ENCODE measurements around the gene GLP1R. TPM values are rescaled to one million over a fixed set of nuclear protein-coding genes. Genes with fewer than 3 reads are reported as not detected.

GLP1R gene
- polyA plus RNA-seq, 4 donors: 0.62 to 0.92 (median 0.64) TPM

DNA sequence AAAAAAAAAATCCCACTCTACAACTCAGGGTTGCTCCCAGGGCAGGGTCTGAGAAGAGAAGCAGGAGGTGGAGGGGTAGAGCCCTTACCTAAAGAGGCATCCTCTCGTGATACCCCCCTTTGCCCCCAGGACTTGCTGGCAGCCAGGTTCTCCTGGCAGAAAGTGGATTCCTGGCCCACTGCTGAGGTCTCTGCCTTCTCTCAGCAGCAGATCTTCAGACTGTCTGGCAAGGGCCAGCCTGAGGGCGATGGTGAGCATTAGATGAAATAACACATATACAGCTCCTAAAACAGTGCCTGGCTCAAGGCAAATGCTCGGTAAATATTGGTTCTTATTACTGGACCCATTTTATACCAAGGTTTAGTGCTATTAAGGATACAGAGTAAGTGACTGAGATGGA, 4.8 kb upstream of the GLP1R start:
- no peak for DNase-seq (ENCODE audit: low read depth in 4 of 4, low spot score in 3 of 4)

DNA sequence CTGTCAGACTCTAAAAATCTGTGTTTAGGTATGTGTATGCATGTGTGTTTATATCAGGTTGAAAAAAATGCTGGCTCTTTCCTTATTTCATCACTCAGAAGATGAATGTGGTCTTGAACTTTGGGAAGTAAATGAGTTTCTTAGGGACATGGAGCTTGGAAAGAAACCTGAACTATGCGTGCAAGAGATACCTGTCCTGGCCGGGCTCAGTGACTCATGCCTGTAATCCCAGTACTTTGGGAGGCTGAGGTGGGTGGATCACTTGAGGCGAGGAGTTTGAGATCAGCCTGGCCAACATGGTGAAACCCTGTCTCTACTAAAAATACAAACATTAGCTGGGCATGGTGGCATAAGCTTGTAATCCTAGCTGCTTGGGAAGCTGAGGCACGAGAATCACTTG, 4.4 kb upstream of the GLP1R start:
- DNase-seq (ENCODE audit: low read depth in 4 of 4, low spot score in 3 of 4): no peak

DNA sequence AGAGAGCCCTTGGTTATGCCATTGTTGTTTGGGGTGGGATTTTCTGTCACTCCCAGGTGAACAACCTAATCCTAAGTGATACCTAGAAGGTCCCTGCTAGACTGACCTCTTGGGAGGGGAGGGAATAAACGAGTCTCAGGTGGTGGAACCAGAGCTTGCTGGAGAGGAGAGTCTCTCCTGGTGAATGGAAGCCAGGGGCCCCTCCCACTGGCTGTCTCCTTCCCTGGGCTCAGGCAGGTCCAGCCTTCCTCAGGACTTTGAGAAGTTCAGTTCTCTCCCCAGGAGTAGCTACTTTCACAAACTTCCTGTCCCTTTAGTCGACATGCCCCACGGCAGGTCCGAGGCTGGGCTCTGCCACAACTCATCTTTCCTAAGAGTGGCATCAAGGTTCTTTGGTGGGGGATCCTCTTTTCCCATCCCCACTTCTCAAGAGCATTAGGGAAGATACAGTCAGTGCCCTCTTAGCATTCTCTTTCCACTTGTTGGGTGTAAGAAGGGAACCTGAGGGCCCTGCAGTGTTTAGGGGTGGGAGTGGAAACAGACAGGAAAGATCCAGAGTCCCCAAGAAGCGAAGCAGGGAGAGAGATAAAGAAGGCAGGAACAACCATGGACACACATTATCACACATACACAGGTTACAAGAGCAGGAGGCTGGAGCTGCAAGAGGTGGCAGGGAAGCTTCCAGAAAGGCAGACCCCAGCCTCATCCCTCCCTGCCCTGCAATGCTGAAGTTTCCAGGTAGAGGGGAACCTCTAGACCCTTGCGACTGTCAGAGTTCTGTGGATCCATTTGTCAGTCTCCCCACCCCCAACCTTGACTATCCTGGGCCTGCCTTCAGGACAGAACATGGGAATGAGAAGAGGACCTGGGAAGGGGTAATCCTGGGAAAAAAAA, 900 bp upstream of the GLP1R start:
- no peak for DNase-seq (ENCODE audit: low read depth in 4 of 4, low spot score in 3 of 4)

DNA sequence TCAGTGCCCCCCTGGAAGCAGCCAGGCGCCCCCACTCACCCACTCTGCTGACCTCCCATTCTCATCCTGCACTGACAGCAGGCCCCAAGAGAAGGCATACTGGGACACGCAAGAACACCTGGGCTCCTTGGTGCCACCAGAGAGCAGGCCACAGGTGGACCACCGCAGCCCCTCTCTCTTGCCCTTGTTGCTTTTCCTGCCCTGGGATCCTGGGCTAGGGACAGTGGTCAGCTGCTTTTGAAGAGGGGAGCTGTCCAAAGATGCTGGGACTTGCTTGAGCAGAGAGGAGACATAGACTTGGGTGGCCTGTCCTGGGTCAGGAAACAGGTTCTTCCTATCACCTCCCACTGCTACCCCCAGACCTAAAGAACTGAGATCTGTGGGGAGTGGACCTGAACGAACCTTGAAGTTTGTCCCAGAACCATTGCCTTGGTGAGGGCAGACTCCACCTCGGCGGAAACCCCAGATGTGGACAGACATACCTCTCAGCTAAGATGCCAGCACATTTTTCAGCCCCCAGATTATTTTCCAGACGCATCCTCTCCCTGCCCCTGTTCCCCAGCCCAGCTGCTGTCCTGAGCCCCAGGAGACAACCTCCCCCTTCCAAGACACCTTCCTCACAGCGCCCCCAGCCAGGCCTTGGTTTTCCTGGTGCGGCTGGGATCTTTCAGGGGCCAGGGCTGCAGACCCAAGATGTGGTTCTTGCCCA, 1.1 kb downstream of the GLP1R start:
- DNase-seq (ENCODE audit: low read depth in 4 of 4, low spot score in 3 of 4): no peak

DNA sequence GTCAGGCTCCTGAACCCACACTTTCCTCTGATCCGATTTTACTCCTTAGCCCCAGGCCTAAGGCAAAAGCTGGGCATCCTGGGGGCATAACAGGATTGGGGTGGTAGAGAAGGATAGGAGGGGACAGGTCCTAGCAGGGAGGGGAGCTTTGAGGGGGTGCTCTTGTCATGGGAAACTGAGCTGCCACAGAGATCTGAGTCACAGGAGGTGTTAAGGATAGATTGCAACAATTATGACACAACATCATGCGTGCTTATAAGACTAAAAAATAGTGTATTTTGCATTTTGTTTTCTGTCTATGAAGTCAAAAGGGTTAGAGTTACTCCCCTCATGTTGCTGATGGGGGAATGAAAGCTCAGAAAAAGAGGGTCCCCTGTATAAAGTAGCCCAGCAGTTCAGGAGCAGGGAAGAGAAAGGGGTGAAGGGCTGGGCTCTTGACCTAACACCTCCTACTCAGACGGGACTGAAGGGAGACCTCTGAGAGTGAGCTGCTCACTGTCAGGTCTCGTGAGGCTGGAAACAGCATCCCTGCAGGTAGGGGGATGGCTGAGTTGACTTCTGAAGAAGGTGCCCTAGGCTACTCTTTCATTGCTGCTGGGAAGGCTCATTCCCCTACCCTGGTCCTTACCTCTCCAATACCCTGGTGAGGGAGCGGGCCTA, 2.0 kb downstream of the GLP1R start:
- no peak for DNase-seq (ENCODE audit: low read depth in 4 of 4, low spot score in 3 of 4)

DNA sequence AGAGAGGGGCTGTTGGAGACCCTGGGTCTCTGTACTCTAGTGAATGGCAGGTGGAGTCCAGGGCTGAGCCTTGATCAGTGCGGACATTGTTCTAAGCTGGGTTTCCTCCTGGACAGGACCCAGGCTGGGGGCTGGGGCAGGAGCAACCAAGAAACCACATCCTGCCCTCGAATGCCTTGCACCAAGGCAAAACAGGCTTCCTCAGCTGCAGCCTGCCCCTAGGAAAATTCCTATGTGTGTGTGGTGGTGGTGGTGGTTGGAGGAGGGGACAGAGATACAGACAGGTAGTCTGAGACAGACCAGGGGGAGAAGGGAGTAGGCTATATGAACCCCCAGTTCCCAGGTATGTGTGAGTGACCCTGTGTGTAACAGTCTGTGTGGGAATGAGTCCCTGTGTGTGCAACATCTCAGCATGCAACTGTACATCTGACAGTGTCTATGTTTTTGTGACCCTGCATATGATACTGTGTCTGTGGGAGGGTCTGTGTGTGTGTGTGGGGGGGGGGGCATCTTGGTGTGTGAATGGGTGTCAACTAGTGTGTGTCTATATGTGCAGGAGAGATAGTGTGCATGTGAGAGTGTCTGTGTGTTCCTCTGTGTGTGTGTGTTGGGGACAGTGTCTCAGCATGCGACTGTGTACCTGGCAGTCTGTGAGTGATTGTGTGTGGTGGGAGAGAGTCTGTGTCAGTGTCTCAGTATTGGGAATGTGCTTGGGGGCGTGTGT, 3.0 kb downstream of the GLP1R start:
- no peak for DNase-seq (ENCODE audit: low read depth in 4 of 4, low spot score in 3 of 4)

DNA sequence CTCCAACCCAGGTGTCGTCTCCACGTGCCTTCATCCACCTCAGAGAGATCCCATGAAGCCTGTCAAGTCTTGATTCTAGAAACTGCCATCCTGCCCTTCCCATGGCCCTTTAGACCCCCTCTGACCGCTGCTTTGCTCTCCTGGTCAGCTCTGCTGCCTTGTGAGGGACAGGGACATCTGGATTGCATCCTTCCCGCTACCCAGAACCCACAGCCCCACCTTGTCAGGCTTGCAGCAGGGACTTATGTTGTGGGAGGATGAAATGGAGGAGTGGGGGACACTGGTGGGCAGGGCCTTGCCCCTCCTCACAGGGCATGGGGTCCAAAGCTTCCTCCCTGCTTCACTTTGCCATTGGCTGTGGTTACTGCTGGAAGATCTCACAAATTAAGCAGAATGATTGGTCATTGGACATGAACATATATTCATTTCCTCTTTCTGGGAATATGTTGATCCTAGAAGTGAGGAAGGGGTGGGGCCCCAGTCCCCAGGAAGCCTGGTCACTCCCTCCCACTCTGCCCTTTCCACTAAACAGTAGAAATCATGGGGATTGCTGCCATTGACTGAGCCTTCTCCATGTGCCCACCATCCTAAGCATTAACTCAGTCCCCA, 4.5 kb downstream of the GLP1R start:
- DNase-seq (ENCODE audit: low read depth in 4 of 4, low spot score in 3 of 4): no peak

DNA sequence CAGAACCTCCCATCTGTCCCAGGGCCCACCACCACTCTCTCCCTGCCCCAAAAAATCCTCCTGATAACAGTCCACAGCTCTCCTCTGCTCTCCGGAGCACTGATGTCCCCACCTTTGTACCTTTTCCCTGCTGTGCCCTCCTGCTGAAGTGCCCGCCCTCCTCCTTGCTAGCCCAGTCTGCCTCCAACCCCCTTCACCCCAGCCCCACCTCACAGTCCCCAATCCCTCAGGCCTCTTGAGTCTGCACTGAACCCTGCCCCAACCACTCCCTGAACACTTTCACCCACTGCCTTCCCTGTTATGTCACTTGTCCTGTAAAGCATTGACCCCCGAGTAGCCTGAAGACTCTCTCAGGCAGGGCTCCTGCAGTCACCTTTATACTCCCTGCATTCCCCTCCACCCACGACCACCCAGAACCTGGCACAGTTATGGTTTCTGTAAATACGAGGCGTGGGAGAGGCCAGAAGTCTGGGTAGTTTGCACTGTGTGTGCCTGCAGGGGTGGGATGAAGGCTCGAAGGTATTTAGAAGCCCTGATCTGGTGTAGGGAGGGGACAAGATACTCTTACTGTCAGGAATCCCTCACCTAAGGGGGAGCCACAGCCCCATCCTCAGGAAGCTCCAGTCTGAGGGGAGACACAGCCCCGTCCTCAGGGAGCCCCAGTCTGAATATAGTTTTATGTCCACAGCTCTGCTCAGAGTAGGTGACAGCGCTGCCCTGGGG, 5.4 kb downstream of the GLP1R start:
- DNase-seq (ENCODE audit: low read depth in 4 of 4, low spot score in 3 of 4): no peak

DNA sequence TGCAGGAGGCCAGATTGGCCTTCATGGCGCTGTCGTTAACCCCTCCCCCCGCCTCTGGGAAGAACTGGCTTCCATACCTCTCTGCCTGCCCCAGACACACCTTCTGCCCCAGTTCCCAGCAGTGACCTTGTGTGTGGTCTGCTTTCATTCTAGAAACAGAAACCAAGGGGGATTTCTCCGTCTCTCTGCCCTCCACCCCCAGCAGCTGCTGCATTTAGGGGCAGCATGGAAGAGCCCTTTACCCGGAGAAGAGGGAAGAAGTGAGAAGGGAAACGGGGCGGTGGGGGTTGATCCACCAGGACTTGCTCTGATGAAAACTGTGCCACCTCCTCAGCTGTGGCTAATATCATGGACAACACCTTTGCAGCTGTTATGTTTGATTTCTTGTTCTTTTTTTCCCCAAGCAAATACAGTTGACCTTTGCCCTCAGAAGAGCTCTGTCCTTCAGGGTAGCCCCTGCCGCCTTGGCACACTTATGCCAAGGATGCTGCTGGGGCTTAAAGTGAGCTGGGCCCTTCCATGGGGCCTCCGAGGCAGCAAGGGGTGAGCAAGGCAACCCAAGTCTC, 6.1 kb downstream of the GLP1R start:
- no peak for DNase-seq (ENCODE audit: low read depth in 4 of 4, low spot score in 3 of 4)

DNA sequence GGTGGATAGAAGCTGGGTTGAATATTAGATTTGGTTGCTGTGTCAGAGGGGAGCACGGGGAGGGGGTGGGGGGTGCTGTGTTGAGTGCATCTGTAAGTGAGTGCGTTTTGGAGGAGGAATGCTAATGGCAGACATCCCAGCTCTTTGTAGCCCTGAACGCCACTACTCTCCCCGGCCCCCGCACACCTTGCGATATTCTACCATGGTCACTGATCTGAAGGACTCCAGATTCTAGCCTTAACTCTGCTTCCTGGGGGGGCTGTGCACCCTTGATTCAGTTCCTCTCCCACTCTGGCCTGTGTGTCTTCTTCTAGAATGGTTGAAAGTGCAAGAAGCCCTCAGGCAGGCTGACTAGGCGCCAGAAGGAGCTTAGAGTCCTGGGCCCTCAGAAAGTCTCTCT, 7.1 kb downstream of the GLP1R start:
- DNase-seq (ENCODE audit: low read depth in 4 of 4, low spot score in 3 of 4): no peak

DNA sequence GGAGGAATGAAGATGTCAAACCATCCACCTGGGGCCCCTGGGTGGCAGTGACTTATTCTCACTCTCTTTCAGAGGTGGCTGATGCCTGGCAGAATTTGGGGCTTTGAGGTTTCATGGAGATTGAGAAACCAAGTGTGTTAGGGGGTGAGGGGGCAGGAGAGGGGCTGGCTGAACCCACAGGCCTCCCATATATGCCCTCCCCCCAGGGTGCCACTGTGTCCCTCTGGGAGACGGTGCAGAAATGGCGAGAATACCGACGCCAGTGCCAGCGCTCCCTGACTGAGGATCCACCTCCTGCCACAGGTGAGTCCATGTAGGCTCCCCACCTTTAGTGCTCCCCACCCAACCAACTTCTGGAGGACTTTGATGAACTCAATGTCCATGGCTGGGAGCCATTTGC, 7.6 kb downstream of the GLP1R start:
- DNase-seq (ENCODE audit: low read depth in 4 of 4, low spot score in 3 of 4): no peak

DNA sequence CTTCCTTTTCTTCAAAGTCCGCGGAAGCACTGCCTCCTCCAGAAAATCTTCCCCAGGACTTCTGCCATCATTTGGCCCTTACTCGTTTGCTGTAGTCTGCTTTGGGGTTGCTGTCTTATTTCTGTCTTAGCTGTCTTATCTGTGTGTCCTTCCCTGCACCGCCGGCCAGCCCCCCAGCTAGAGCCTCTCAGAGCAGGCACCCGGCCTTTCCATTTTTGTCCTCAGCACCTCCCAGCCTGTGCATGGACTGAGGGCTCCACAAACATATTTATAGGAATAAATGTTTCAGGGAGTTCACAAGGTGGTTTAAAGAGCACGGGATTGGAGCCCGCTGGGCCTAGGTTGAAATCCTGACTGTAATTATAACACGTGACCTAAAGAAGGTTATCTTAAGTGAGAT, 8.1 kb downstream of the GLP1R start:
- no peak for DNase-seq (ENCODE audit: low read depth in 4 of 4, low spot score in 3 of 4)

DNA sequence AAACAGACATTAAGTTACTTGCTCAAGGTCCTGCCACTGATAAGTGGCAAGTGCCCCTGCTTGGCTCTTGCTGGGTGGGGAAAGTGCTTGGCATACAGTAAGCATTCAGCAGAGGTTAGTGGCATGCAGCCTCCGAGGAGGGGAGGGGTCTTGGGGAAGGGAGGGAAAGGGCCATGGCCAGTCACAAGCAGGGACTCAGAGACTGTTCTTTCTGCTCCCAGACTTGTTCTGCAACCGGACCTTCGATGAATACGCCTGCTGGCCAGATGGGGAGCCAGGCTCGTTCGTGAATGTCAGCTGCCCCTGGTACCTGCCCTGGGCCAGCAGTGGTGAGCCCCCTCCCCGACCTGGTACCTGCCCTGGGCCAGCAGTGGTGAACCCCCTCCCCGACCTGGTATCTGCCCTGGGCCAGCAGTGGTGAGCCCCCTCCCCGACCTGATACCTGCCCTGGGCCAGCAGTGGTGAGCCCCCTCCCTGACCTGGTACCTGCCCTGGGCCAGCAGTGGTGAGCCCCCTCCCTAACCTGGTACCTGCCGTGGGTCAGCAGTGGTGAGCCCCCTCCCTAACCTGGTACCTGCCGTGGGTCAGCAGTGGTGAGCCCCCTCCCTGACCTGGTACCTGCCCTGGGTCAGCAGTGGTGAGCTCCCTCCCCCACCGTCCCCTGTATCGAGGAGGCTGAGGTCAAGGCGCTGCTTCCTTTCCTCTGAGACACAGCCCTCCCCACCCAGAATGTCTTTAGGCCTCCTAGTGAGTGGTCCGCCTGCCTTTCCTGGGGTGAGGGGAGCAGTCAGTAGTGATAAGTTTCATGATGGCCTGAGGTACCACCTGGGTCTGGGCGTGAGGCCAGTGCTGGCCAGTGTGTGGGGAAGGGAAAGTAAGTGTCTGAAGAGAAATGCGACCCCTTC, 8.9 kb downstream of the GLP1R start:
- no peak for DNase-seq (ENCODE audit: low read depth in 4 of 4, low spot score in 3 of 4)

DNA sequence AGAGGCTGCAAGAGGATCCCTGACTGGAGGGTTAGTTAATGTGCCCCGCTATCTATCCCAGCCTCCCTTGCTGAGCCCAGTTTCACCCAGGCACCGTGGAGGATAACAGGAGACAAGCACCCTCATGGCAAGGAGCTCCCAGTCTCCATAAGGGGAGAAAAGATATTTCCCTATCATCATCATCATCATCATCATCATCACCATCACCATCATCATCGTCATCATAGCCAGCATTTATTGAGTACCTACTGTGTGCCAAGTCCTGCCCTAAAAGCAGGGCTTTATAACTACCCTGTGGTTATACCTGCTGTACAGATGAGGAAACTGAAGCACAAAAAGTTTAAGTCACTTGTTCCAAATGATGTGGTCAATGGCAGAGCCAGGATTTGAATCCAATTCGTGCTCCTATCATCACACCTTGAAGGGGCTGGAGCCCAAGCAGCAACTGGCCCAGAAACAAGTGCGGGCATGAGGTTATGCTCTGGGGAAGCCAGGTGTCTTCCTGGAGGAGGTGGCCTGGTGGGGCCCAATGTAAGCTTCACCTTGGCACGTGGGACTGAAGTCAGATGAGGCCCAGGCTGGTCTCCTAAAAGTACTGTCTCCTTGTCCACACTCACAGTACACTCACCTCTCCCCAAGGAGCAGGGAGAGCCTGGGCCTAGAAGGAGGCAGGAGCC, 10.0 kb downstream of the GLP1R start:
- no peak for DNase-seq (ENCODE audit: low read depth in 4 of 4, low spot score in 3 of 4)

DNA sequence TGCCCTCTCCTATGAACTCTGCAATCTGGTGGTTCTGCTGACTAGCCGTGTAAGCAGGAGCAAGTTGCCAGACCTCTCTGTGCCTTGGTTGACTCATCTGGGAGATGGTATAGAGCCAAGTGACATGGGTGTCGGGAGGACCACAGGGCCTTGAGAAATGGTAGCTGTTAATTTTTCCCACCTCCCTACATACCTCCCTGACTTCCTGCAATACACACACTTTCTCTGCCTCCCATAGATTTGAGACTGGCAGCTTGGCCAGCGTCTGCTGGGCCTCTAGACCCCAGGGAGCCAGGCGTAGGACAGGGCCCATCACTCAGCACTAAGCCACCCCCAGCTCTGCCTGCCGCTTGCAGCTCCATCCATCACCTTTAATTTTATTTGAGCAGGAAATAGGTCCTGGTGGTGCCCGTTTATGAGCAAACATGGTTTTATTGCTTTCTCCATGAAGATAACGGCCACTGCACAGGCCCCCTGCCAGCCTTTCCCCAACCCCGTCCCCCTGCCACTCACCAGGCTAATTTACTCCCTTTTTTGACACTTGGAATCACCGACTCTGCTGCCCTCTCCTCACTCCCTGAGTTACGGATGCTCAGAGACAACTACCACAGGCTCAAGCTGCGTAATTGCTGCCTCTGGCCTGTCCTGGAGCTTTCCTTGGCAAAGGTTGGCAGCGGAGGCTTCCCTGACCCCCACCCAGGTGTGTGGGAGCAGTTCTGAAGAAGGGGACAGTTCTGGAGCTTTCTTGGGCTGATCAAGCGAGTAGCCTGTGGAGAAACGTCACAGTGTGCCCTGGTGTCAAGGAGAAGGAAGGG, 11.1 kb downstream of the GLP1R start:
- DNase-seq (ENCODE audit: low read depth in 4 of 4, low spot score in 3 of 4): no peak

DNA sequence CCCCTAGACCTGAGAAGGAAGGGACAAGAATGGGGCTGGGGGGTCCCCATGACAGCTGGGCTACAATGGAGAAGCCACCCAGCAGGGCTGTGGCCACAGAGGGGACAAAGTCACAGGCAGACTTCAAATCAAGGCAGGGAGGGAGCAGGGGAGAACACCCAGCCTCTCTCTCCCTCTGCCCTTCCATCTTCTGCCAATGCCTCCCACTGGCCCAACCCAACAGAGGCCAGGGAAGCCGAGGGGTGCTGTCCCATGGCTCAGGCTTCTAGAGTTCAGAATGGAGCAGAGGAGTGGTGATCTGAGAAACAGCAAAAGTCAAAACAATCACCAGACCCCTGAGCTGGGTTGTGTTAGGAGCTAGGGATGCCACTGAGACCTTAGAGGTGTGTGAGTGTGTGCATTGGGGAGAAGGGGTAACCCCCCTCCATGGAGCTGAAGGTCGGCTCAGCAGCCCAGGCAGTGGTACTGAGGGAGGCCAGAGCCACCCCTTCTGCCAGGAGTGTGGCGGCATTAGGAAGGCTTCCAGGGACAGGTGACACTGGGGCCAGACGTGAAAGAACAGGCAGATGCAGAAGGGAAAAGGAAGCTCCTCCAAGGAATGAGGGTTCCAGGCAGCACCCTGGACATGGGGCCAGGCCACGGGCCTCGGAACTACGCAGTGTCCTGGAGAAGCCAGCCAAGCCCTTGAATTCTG, 12.0 kb downstream of the GLP1R start:
- no peak for DNase-seq (ENCODE audit: low read depth in 4 of 4, low spot score in 3 of 4)

All from right renal pelvis (tissue), 4 donors.